ENCODE data around the gene BCR.

The BCR gene

GRCh38 chr22:23210428-23211170, 30.3 kb downstream of the BCR start:
- peak overlapping the region; percentile 87 for H3K4me2 ChIP-seq (ENCODE audit: low read length)
- no peaks in the 10 kb centered on the region for H3K27me3 ChIP-seq (ENCODE audit: control insufficient read depth, low read length)
- peak overlapping the region; percentile 94 for H3K27ac ChIP-seq (ENCODE audit: low read depth, low read length)
- H3K36me3 ChIP-seq (ENCODE audit: control insufficient read depth, low read length), result peaks cover 37% of the 10 kb centered on the region
- no peak for TF ChIP-seq EZH2phosphoT487 (IDR thresholded peaks at IDR 0.05; ENCODE audit: borderline replicate concordance, low read length)
- no peak for TF ChIP-seq CTCF (IDR thresholded peaks at IDR 0.05; ENCODE audit: low read depth, low read length, poor library complexity, severe bottlenecking)
- peaks cover 86% of the 10 kb centered on the region for H3K79me2 ChIP-seq (ENCODE audit: control insufficient read depth, low read length)
- no peaks in the 10 kb centered on the region for H3K9me2 ChIP-seq (replicated peaks; ENCODE audit: control insufficient read depth, low read length)
- H3K9me3 ChIP-seq (ENCODE audit: control insufficient read depth, insufficient read depth, low read length), result no peaks in the 10 kb centered on the region
- peak overlapping the region; percentile 54 for H3K4me3 ChIP-seq (ENCODE audit: low read length)
- no peaks in the 10 kb centered on the region for H4K20me1 ChIP-seq (ENCODE audit: control insufficient read depth, insufficient read depth, low read depth, low read length)
- peaks cover 50% of the 10 kb centered on the region for H3F3A ChIP-seq (ENCODE audit: control insufficient read depth, insufficient read depth)
- peaks cover 99% of the 10 kb centered on the region for H3K4me1 ChIP-seq (ENCODE audit: control insufficient read depth, low read length)

DNA sequence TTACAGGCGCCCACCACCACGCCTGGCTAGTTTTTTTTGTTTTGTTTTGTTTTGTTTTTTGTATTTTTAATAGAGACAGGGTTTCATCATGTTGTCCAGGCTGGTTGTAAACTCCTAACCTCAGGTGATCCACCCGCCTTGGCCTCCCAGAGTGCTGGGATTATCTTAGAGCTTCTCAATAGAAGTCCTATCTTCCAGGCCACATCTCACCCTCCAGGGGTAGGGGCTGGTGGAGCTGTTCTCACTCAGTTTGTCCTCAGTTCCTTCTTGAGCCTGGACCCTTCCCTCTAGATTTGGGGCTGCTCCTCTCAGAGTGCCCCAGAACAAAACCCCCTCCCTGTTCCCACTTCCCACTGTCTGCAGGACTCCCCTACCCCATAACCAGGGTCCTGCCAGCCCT, 31.3 kb downstream of the BCR start:
- peaks cover 51% of the 10 kb centered on the region for H3F3A ChIP-seq (ENCODE audit: control insufficient read depth, insufficient read depth)
- no peaks in the 10 kb centered on the region for H3K9me3 ChIP-seq (ENCODE audit: control insufficient read depth, insufficient read depth, low read length)
- H3K4me1 ChIP-seq (ENCODE audit: control insufficient read depth, low read length), result peaks cover 100% of the 10 kb centered on the region
- H3K27me3 ChIP-seq (ENCODE audit: control insufficient read depth, low read length), result no peaks in the 10 kb centered on the region
- H3K4me3 ChIP-seq (ENCODE audit: low read length), result peak overlapping the region; percentile 70
- H3K9me2 ChIP-seq (replicated peaks; ENCODE audit: control insufficient read depth, low read length), result no peaks in the 10 kb centered on the region
- peak overlapping the region; percentile 94 for H3K27ac ChIP-seq (ENCODE audit: low read depth, low read length)
- H3K36me3 ChIP-seq (ENCODE audit: control insufficient read depth, low read length), result peaks cover 32% of the 10 kb centered on the region
- peak overlapping the region; percentile 87 for H3K4me2 ChIP-seq (ENCODE audit: low read length)
- TF ChIP-seq CTCF (IDR thresholded peaks at IDR 0.05; ENCODE audit: low read depth, low read length, poor library complexity, severe bottlenecking), result no peak
- no peak for TF ChIP-seq EZH2phosphoT487 (IDR thresholded peaks at IDR 0.05; ENCODE audit: borderline replicate concordance, low read length)
- peaks cover 89% of the 10 kb centered on the region for H3K79me2 ChIP-seq (ENCODE audit: control insufficient read depth, low read length)
- no peaks in the 10 kb centered on the region for H4K20me1 ChIP-seq (ENCODE audit: control insufficient read depth, insufficient read depth, low read depth, low read length)

DNA sequence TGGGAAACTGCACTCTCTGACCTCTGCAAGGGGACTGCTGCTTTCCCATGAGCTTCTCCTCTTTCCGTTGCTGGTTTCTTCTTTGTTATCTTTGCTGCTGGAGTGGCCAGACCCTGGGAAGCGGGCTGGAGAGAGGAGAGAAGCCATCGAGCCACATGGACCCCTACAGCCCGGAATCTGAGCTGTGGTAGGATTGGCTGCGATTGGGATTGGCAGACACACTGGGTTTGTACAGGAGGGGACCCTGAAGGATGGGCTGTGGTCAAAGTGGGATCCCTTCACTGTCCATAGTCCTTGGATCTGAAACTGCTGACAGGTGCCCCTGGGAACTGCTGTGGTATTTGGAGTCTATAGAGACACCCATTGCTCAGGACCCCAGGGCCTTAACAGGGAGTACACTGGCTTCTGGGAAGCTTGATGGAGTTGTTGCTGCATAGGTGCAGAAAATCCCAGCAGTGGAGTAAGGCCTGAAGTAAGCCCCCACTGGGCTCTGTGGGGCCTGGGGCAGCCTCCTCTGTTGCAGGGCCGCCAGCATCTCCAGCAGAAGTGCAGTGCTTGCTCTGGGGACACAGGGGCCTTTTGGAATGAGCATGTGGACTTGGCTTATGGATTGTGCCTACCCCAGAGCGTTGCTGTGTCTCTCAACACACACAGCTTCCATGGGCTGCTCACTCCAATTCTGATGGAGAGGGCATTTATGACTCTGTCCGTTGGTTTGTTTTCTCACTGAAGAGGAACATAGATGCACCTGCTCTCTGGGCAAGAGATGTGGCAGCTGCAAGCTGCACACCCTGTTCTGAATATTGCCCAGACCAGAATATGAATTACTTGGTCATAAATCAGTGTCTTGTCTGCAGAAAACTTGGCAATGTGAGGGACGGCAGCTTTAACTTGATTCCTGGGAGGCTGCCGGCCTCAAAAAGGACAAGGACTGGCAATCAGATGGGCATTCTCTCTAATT, 32.0 kb downstream of the BCR start:
- Histone ChIP-seq H3K79me2 (ENCODE audit: control insufficient read depth, low read length) (peaks cover 90% of the 10 kb centered on the region), H3K4me1 (ENCODE audit: control insufficient read depth, low read length) (peaks cover 100% of the 10 kb centered on the region), H3F3A (ENCODE audit: control insufficient read depth, insufficient read depth) (peaks cover 46% of the 10 kb centered on the region), H3K4me2 (ENCODE audit: low read length) (peak overlapping the region; percentile 87), H3K9me3 (ENCODE audit: control insufficient read depth, insufficient read depth, low read length) (no peaks in the 10 kb centered on the region), H3K27me3 (ENCODE audit: control insufficient read depth, low read length) (no peaks in the 10 kb centered on the region), H3K9me2 (replicated peaks; ENCODE audit: control insufficient read depth, low read length) (no peaks in the 10 kb centered on the region), H3K36me3 (ENCODE audit: control insufficient read depth, low read length) (peaks cover 28% of the 10 kb centered on the region), H4K20me1 (ENCODE audit: control insufficient read depth, insufficient read depth, low read depth, low read length) (no peaks in the 10 kb centered on the region), H3K27ac (ENCODE audit: low read depth, low read length) (peak overlapping the region; percentile 94), H3K4me3 (ENCODE audit: low read length) (peak overlapping the region; percentile 70)
- TF ChIP-seq EZH2phosphoT487 (IDR thresholded peaks at IDR 0.05; ENCODE audit: borderline replicate concordance, low read length), result no peak
- TF ChIP-seq CTCF (IDR thresholded peaks at IDR 0.05; ENCODE audit: low read depth, low read length, poor library complexity, severe bottlenecking), result no peak

All from DOHH2 (cell line).